CD4-positive, CD25-positive, alpha-beta regulatory T cell (primary cell): Measurements from ENCODE around the gene MRPS6. TPM values are rescaled to one million over a fixed set of nuclear protein-coding genes. Genes with fewer than 3 reads are reported as not detected.

ENCODE experiments used
- ATAC-seq, 2 donors: fragments of 150-1000 bp; cut with Tn5 transposase; one replicate each; pipeline ENCODE4 v1.10.0; 2021; ENCODE audit warnings: low read depth in 2 of 2, moderate number of reproducible peaks in 2 of 2, moderate library complexity in 1 of 2
- DNase-seq, 3 donors: peaks; one replicate each; pipeline versions ENCODE4 v3.0.0 to v3.0.0-alpha.2; 2012 to 2022; ENCODE audit warnings: mixed read lengths in 1 of 3
- H3K27ac ChIP-seq: one replicate; pipeline ENCODE4 v1.7.0; 2013; ENCODE audit warnings: mild to moderate bottlenecking, low read length; ENCODE audit not compliant: insufficient read depth, poor library complexity, severe bottlenecking
- H3K27me3 ChIP-seq: one replicate; pipeline ENCODE4 v1.7.0; 2013; ENCODE audit warnings: low read length; ENCODE audit not compliant: control insufficient read depth, insufficient read depth
- H3K36me3 ChIP-seq: one replicate; pipeline ENCODE4 v1.7.0; 2013; ENCODE audit warnings: mild to moderate bottlenecking, low read length, moderate library complexity; ENCODE audit not compliant: control insufficient read depth, insufficient read depth
- H3K4me1 ChIP-seq: 2 replicates; pipeline ENCODE4 v1.7.0; 2013; ENCODE audit warnings: mild to moderate bottlenecking, low read length; ENCODE audit not compliant: insufficient read depth, control insufficient read depth, poor library complexity, severe bottlenecking
- H3K4me3 ChIP-seq: one replicate; pipeline ENCODE4 v1.7.0; 2013; ENCODE audit warnings: low read depth, mild to moderate bottlenecking, low read length, moderate library complexity
- H3K9me3 ChIP-seq, 2 experiments: 1 replicate in 1 of 2; 2 replicates in 1 of 2; pipeline ENCODE4 v1.7.0; 2013; ENCODE audit warnings: low read length in 2 of 2, mild to moderate bottlenecking in 1 of 2, moderate library complexity in 1 of 2; ENCODE audit not compliant: control insufficient read depth in 2 of 2
- H3K27ac Mint-ChIP-seq, 3 donors: one replicate each; pipeline ENCODE4 v1.8.0; 2020 to 2022; ENCODE audit warnings: mild to moderate bottlenecking in 3 of 3, mixed read lengths in 3 of 3, moderate library complexity in 2 of 3
- H3K27me3 Mint-ChIP-seq: one replicate; pipeline ENCODE4 v1.8.0; 2022; ENCODE audit warnings: mild to moderate bottlenecking, mixed read lengths
- H3K36me3 Mint-ChIP-seq: one replicate; pipeline ENCODE4 v1.8.0; 2020; ENCODE audit warnings: mixed read lengths
- H3K4me1 Mint-ChIP-seq, 4 donors: one replicate each; pipeline ENCODE4 v1.8.0; 2020 to 2022; ENCODE audit warnings: mixed read lengths in 4 of 4, mild to moderate bottlenecking in 1 of 4
- H3K4me3 Mint-ChIP-seq, 4 donors: one replicate each; pipeline ENCODE4 v1.8.0; 2020 to 2022; ENCODE audit warnings: mild to moderate bottlenecking in 4 of 4, mixed read lengths in 4 of 4, moderate library complexity in 3 of 4
- H3K9me3 Mint-ChIP-seq, 7 donors: one replicate each; pipeline ENCODE4 v1.8.0; 2020 to 2022; ENCODE audit warnings: mixed read lengths in 7 of 7, mild to moderate bottlenecking in 3 of 7, moderate library complexity in 2 of 7
- polyA plus RNA-seq, 4 donors: library from polyadenylated mRNA; unstranded; fragments of 300-500 nt; fragmentation: Illumina TruSeq; gene quantifications; one replicate each; pipeline ENCODE4 v1.2.3, GENCODE V29; 2021
- total RNA-seq: library from RNA; stranded (reverse); gene quantifications from one replicate; pipeline ENCODE4 v1.2.3, GENCODE V29; 2022

The MRPS6 gene
- total and polyA plus RNA-seq, 5 donors from 2014 or later: 34.9 to 203 (median 184) TPM

GRCh38 chr21:34170886-34171285, 97.5 kb downstream of the MRPS6 start:
- peaks cover 0 to 4% (median 0%) of the 10 kb centered on the region in 4 donors for H3K4me1 Mint-ChIP-seq
- Histone ChIP-seq H3K4me3 (no peak overlapping the region), H3K27ac (no peak overlapping the region), H3K4me1 (no peaks in the 10 kb centered on the region), H3K9me3 (peaks cover 60 to 82% of the 10 kb centered on the region in 2 experiments), H3K27me3 (no peaks in the 10 kb centered on the region), H3K36me3 (no peaks in the 10 kb centered on the region)
- ATAC-seq (no peak), DNase-seq (no peak)
- no peak overlapping the region for H3K27ac Mint-ChIP-seq
- peaks cover 15% of the 10 kb centered on the region for H3K36me3 Mint-ChIP-seq
- no peak overlapping the region for H3K4me3 Mint-ChIP-seq
- no peaks in the 10 kb centered on the region for H3K27me3 Mint-ChIP-seq
- peaks cover 6 to 71% (median 34%) of the 10 kb centered on the region in 7 donors for H3K9me3 Mint-ChIP-seq

- Histone ChIP-seq H3K36me3 (no peaks in the 10 kb centered on the region), H3K4me3 (no peak overlapping the region), H3K4me1 (no peaks in the 10 kb centered on the region), H3K27ac (no peak overlapping the region), H3K27me3 (no peaks in the 10 kb centered on the region), H3K9me3 (peaks cover 35 to 49% of the 10 kb centered on the region in 2 experiments)
- Mint-ChIP-seq H3K36me3 (peaks cover 15% of the 10 kb centered on the region), H3K27me3 (no peaks in the 10 kb centered on the region), H3K4me1 (peaks cover 0 to 9% (median 0%) of the 10 kb centered on the region in 4 donors), H3K9me3 (peaks cover 6 to 54% (median 25%) of the 10 kb centered on the region in 7 donors), H3K27ac (no peak overlapping the region), H3K4me3 (no peak overlapping the region)
- DNase-seq (no peak), ATAC-seq (no peak)
Observed at GRCh38 chr21:34174470-34174869, 101.1 kb downstream of the MRPS6 start.

- Mint-ChIP-seq H3K4me1 (peaks cover 0 to 9% (median 0%) of the 10 kb centered on the region in 4 donors), H3K27me3 (no peaks in the 10 kb centered on the region), H3K4me3 (no peak overlapping the region), H3K36me3 (peaks cover 6% of the 10 kb centered on the region), H3K27ac (no peak overlapping the region), H3K9me3 (peaks cover 4 to 43% (median 17%) of the 10 kb centered on the region in 7 donors)
- Histone ChIP-seq H3K27ac (no peak overlapping the region), H3K9me3 (peaks cover 26 to 30% of the 10 kb centered on the region in 2 experiments), H3K27me3 (no peaks in the 10 kb centered on the region), H3K36me3 (no peaks in the 10 kb centered on the region), H3K4me1 (no peaks in the 10 kb centered on the region), H3K4me3 (no peak overlapping the region)
- DNase-seq (no peak), ATAC-seq (no peak)
Observed at GRCh38 chr21:34176448-34176847, 103.1 kb downstream of the MRPS6 start.

GRCh38 chr21:34177919-34178567, 104.7 kb downstream of the MRPS6 start:
- H3K27me3 ChIP-seq: no peaks in the 10 kb centered on the region
- no peaks in the 10 kb centered on the region for H3K27me3 Mint-ChIP-seq
- H3K4me3 Mint-ChIP-seq: no peak overlapping the region
- no peak overlapping the region for H3K4me3 ChIP-seq
- DNase-seq: no peak
- no peak overlapping the region for H3K27ac Mint-ChIP-seq
- H3K4me1 ChIP-seq: no peaks in the 10 kb centered on the region
- no peaks in the 10 kb centered on the region for H3K36me3 ChIP-seq
- H3K27ac ChIP-seq: no peak overlapping the region
- peaks cover 2 to 27% (median 11%) of the 10 kb centered on the region in 7 donors for H3K9me3 Mint-ChIP-seq
- peaks cover 14 to 15% of the 10 kb centered on the region in 2 experiments for H3K9me3 ChIP-seq
- no peak for ATAC-seq
- H3K4me1 Mint-ChIP-seq: peaks cover 0 to 4% (median 0%) of the 10 kb centered on the region in 4 donors
- peaks cover 10% of the 10 kb centered on the region for H3K36me3 Mint-ChIP-seq

GRCh38 chr21:34179204-34179935, 106.0 kb downstream of the MRPS6 start:
- H3K4me1 Mint-ChIP-seq: peaks cover 0 to 4% (median 0%) of the 10 kb centered on the region in 4 donors
- Histone ChIP-seq H3K4me3 (no peak overlapping the region), H3K27ac (no peak overlapping the region), H3K4me1 (no peaks in the 10 kb centered on the region), H3K36me3 (no peaks in the 10 kb centered on the region), H3K27me3 (no peaks in the 10 kb centered on the region), H3K9me3 (peaks cover 3 to 6% of the 10 kb centered on the region in 2 experiments)
- H3K4me3 Mint-ChIP-seq: no peak overlapping the region
- H3K36me3 Mint-ChIP-seq: peaks cover 7% of the 10 kb centered on the region
- no peak for DNase-seq
- H3K27me3 Mint-ChIP-seq: no peaks in the 10 kb centered on the region
- peaks cover 0 to 16% (median 3%) of the 10 kb centered on the region in 7 donors for H3K9me3 Mint-ChIP-seq
- peak overlapping the region in 1 of 3 donors; percentile 42 for H3K27ac Mint-ChIP-seq
- no peak for ATAC-seq

- ATAC-seq (no peak), DNase-seq (no peak)
- H3K27me3 Mint-ChIP-seq: no peaks in the 10 kb centered on the region
- Histone ChIP-seq H3K36me3 (no peaks in the 10 kb centered on the region), H3K27ac (no peak overlapping the region), H3K4me1 (no peaks in the 10 kb centered on the region), H3K4me3 (no peak overlapping the region), H3K27me3 (no peaks in the 10 kb centered on the region), H3K9me3 (peaks cover 0 to 3% of the 10 kb centered on the region in 2 experiments)
- H3K36me3 Mint-ChIP-seq: peaks cover 9% of the 10 kb centered on the region
- H3K4me3 Mint-ChIP-seq: no peak overlapping the region
- peaks cover 0 to 5% (median 2%) of the 10 kb centered on the region in 7 donors for H3K9me3 Mint-ChIP-seq
- H3K4me1 Mint-ChIP-seq: peaks cover 0 to 4% (median 0%) of the 10 kb centered on the region in 4 donors
- H3K27ac Mint-ChIP-seq: no peak overlapping the region
Observed at GRCh38 chr21:34180407-34180806, 107.0 kb downstream of the MRPS6 start.

- Histone ChIP-seq H3K4me1 (no peaks in the 10 kb centered on the region), H3K27ac (no peak overlapping the region), H3K9me3 (no peaks in the 10 kb centered on the region), H3K36me3 (no peaks in the 10 kb centered on the region), H3K27me3 (no peaks in the 10 kb centered on the region), H3K4me3 (no peak overlapping the region)
- ATAC-seq (no peak), DNase-seq (no peak)
- Mint-ChIP-seq H3K9me3 (peaks cover 0 to 3% (median under 1%) of the 10 kb centered on the region in 7 donors), H3K4me3 (no peak overlapping the region), H3K36me3 (peaks cover 9% of the 10 kb centered on the region), H3K27ac (no peak overlapping the region), H3K4me1 (peaks cover 0 to 4% (median 0%) of the 10 kb centered on the region in 4 donors), H3K27me3 (no peaks in the 10 kb centered on the region)
Observed at GRCh38 chr21:34180826-34181359, 107.5 kb downstream of the MRPS6 start.
